MV-4-11 (cell line): Measurements from ENCODE around the gene PTBP2.
A peak's percentile ranks its signal among the peaks of the same experiment; 100 is the strongest.

ENCODE experiments used
- DNase-seq: peaks from one replicate; lab custom pipeline; 2025; lab: John Stamatoyannopoulos, UW

Gene PTBP2, protein sequence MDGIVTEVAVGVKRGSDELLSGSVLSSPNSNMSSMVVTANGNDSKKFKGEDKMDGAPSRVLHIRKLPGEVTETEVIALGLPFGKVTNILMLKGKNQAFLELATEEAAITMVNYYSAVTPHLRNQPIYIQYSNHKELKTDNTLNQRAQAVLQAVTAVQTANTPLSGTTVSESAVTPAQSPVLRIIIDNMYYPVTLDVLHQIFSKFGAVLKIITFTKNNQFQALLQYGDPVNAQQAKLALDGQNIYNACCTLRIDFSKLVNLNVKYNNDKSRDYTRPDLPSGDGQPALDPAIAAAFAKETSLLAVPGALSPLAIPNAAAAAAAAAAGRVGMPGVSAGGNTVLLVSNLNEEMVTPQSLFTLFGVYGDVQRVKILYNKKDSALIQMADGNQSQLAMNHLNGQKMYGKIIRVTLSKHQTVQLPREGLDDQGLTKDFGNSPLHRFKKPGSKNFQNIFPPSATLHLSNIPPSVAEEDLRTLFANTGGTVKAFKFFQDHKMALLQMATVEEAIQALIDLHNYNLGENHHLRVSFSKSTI

DNA sequence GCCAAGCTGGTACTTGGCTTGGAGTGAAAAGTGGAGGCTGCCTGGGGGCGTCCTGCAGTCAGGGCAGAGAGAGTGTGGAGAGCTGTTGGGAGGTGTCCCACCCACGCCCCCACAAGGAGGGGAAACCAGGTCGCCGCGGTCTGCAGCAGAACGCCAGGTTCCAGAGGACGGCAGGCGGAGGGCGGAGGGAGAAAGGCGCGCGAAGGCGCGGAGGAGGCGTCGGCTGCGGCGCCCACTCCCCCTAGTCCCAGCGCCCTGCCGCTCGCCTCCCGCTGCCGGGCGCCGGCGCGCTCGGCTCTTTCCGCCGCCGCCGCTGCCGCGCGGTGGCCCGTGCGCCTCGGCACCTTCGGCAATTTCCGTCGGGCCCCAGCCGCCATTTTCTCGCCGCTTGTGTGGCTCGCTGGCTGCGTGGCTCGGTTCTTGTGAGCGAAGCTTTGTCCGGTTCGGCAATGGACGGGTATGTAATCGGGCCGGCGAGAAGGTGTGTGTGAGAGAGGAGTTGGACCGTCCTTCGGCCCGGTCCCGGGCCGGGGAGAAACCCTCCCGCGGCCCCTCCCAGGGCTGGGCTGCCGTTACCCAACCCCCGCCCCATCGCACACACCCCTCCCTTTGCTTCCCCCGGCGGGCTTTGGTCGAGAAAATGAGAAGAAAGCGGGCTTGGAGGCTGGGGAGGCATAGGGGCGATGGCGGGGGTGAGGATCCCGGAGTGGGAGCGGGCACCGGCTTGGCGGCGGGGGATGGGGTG is at the start of gene PTBP2:
Gene PTBP2 (plus strand): TSS at position 369 of the 745 bp plus-strand sequence. CDS start 81 bp downstream, at position 450.
- DNase-seq = peak; percentile 60

DNA sequence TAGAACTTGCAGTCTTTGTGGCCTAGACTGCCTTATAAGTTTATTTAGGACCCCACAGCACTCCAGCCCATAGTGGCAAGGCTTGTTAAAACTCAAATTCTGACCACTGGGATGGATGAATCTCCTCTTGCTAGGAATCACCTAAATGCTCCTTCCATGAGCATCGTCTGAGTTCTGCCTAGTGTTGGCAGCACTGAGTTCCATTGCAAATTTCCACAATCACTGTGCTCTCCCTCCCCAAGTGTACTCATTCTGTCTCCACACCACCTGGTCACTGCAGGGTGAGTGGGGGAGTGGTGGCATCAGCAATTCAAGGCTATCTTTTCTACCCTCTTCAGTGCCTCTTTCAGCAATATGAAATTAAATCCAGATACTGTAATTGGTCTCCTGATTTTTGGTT is 46.7 kb upstream of the PTBP2 start:
- DNase-seq = no peak

DNA sequence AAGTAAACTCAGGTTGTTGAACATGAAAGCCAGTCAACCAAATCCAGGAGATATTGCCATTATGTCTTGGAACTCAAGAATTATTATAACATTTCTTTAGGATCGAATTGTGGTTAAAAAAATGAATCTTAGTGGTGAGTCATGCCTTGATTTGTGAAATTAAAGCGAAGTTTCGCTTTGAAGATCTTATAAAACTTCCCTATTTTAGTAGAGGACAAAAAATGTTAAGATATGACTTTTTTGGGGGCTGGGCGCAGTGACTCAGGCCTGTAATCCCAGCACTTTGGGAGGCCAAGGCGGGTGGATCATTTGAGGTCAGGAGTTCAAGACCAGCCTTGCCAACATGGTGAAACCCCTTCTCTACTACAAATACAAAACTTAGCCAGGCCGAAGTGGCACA is 39.5 kb upstream of the PTBP2 start:
- peak; percentile 94 for DNase-seq

DNA sequence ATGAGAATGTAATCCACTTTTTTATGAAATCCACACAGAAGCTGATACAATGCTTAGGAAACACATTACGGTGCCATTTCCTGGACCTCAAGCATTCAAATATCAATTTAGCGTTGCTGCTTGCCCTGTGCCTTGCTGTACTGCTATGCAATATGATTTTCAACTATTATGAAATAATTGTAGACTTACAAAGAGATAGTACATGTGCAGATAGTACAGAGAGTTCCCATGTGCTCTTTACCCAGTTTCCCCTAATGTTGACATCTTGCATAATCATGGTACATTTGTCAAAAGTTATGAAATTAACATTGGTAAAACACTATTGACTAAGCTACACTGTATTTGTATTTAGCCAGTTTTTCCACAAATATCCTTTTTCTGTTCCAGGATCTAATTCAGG is 37.7 kb upstream of the PTBP2 start:
- peak; percentile 59 for DNase-seq

DNA sequence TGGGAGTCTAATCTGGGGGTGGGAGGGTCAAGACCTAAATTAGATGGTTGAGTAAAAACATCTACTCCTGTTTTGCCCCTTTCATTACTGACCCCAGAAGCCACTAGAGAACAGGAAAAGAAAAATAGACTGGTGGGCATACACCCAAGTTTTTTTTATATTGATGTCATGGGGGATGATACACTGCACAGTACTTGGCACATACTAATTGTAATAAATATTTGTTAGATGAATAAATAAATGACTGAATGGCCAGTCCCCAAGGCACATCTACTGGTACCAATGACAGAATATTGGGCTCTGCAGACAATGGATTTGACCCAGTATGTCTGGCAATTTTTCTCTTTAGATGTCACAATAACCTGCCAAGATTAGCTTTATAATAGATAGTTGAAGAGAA is 36.8 kb upstream of the PTBP2 start:
- DNase-seq = no peak

DNA sequence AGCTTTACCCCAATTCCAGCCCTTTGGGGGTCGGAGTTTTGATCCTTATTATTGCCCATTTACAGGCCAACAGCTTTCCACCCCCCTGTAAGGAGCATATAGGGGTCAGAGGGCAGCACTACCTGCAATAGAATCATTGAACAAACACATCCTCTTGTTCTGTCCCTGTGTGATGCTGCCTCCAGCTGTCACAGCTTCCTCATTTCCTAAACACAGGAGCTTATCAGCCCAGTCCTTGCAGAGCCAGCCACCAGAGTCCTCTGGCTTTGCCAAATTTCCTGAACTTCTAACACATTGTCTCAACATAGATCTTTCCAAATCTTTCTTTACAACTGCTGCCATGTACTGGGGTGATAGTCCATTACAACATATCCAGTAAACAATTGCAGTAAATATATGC is 32.8 kb upstream of the PTBP2 start:
- peak; percentile 57 for DNase-seq

DNA sequence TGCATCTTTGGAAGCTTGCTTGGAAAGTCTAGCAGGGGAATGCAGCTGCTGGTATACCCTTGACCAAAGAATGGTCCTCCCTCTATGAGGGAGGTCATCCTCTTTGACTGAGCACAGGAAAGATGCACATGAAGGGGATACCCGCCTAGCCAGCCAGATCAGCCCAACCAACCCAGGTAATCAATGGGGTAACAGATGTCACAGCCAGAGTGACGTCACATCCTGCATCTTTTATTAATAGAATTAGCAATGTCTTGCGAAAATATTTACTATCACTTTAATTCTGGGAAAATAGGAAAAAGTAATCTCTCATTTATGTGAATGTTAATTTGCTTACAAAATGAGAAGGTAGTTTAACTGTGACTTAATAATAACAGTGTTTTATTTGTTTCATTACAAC is 25.6 kb upstream of the PTBP2 start:
- no peak for DNase-seq

DNA sequence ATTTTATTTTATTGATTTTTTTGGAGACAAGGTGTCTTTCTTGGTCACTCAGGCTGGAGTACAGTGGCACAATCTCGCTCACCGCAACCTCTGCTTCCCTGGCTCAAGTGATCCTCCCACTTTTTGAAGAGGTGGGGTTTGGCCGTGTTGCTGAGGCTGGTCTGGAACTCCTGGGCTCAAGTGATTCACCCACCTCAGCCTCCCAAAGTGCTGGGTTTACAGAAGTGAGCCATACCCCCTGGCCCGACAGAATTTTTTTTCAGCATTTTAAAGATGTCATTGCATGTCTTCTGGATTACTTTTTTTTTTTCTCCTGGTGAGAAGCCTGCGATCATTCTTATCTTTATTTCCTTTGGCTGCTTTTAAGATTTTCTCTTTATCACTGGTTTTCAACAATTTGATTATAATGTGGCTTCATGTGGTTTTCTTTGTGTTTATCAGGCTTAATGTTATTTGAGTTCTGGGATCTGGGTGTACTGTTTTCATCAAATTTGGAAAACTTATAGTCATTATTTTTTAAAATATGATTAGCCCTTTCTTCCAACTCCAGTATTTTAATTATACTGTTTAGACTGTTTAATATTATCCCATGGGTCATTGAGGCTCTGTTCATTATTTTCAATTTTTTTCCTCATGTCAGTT is 23.1 kb upstream of the PTBP2 start:
- DNase-seq = no peak

DNA sequence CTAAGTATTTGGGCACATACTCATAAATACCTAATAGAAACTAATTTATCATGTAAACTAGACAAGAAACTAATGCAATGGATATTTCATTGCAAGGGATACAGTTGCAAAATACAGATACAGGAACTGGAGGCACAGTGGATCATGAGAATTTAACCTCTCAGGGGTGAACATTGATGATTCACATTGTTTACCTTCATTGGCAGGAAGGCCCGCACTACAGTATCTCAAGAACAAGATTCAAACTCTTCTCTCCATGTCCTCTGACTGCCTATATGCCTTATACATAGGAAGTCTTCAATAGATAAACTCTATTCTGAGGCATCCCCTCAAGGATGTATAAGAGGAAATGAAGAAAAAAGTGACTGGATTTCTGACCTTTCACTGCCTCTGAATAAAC is 18.4 kb upstream of the PTBP2 start:
- no peak for DNase-seq

DNA sequence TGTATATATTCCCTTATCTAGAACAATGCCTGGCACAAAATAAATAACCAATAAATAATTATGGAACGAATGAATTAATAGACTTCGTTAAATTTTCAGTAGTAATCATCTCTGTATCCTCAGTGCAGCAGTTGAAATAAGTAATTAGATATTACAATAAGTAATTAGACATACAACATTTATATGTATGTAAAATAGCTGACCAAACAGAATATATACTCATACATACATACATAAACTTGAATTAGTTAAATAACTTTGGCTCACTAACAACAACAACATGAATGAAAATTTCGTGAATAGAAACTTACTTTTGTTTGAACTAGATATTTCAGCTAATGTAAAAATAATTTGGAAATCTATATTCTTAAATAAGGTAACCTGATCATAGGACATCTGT is 14.6 kb upstream of the PTBP2 start:
- DNase-seq = no peak

DNA sequence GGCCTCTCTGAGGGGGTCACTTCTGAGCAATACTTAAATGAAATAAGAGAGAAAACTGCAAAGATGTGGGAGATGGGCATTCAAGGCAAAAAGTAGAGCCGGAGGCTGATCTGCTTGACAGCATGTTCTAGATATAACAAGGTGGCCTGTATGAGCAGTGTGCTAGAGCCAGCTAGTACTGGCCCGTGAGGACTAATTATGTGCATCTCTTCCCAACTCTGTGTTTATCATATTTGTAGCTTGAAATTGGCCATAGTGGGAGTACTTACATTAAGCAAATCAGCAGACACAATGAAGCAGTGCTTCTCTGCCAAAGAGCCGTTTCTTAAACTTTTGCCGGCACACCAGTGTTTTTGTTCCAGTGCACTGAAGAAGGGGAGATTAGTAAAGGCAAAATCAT is 13.1 kb upstream of the PTBP2 start:
- DNase-seq = no peak

DNA sequence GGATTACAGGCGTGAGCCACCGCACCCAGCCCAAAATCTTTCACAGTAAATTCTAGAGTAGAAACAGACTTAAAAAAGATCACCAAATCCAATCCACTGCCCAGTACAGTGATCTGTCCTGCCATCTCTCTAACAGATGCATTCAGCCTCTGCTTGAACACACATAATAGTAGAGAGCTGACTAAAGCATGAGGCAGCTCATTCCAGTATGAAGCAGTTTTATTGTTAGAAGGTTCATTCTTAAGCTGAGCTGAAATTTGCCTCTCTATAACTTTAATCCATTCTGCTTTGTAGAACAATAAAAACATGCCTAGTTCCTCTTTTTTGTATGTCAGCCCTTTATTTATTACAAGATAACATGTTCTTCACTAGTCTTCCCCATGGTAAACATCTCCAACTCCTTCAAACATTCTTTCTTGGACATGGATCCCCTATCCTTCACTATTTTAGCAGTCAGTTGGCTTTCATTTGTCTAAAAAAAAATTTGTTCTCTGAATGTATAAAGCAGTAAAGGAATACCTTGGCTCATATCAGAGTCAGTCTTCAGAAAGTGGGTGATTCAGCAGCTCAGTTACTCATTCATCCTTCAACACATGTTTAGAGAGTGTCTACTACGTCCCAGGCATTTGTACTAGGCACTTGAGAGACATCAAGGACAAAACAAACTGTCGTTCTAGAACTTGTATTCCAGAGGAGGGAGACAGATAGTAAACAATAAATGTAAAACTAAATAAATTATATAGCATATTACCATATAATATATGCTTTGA is 10.7 kb upstream of the PTBP2 start:
- peak; percentile 23 for DNase-seq

DNA sequence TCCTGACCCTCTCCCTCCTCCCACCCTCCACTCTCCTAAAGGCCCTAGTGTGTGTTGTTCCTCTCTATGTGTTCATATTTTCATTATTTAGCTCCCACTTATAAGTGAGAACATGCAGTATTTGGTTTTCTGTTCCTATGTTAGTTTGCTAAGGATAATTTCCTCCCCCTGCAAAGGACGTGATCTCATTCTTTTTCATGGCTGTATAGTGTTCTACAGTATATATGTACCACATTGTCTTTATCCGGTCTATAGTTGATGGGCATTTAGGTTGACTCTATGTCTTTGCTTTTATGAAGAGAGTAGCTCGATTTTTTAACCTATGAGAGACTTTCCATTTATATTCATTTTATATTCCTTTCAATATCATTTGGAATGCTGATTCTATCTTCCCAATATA is 7.9 kb upstream of the PTBP2 start:
- DNase-seq = no peak

DNA sequence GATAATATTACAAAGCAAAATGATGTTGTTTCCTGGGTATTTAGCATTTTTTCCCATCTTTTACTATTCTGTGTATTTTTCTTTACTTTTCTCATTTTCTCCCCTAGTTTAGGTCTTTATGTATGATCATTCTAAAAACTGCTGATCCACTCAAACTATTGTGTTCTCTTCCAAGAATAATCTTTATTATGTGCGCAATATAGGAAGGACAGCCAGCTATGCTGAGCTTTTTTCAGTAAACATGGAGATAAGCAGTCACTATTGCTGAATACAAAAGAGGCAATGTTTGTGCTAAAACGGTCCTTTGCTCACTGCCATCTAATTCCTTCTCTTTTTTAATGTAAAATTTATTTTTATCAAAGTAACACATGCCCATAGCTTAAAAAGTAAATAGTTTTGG is 6.7 kb upstream of the PTBP2 start:
- no peak for DNase-seq

DNA sequence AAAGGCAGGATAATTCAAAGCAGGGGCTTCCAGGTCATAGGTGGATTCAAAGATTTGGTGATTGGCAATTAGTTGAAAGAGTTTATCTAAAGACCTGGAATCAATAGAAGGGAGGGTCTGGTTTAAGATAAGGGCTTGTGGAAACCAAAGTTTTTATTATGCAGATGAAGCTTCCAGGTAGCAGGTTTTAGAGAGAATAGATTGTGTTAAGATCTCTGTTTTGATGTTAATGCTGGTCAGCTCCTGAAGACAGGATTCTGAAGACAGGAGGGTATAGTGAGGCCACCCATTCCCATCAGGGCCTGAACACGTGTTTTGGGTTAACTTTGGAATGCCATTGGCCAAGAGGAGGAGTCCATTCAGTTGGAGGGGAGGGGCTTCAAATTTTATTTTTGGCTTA is 6.1 kb upstream of the PTBP2 start:
- DNase-seq = no peak

DNA sequence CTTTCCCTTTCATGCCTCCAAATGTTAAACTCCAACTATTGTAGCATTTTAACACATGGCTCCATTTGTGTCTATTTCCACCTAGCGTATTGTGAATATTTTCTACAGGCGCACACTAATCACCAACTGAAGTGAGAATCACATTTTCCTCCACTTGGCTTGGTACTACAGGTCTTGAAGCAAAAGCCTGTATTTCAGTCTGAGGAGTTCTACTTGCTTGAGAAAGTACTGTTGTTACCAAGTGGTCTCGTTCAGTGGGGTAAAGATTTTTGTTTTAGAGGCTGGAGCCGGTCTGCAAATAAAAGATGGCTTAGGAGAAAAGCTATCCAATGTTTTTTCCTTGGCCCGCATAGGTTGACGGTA is 550 bp upstream of the PTBP2 start:
- DNase-seq = no peak

DNA sequence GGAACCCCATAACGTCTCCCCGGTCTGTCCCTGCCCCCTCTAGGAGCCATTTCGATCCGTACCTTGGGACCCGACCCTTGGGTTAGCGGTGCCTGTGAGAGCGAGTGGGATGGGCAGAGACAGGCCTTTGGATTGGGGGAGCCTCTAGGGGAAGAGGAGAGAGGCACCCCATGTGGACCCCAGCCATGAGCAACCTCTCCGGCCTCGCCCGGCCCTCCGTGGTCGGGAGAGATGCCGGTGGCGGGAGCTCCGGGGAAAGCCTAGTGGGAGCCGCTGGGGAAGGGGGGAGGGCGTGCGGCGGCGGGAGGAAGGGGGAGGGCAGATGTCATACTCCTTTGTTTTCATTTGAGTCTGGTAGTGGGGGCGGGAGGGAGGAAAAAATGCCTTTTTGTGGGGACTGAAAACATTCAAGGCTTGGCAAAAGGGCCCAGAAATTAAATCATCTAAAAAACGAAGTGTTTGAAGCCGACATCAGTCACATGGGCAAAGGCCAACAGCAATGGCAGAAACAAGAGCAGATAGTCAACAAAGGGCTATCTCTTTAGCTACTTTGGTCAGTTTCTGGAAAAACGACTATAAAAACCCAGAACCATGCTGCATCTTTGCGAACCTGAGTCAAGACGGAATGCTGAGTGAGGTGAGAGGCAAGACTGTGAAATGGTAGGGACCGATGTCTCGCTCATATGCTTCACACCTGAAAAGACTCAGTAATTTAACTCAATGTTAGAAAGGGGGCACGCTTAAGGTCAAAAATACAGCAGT is 758 bp downstream of the PTBP2 start:
- peak; percentile 36 for DNase-seq

DNA sequence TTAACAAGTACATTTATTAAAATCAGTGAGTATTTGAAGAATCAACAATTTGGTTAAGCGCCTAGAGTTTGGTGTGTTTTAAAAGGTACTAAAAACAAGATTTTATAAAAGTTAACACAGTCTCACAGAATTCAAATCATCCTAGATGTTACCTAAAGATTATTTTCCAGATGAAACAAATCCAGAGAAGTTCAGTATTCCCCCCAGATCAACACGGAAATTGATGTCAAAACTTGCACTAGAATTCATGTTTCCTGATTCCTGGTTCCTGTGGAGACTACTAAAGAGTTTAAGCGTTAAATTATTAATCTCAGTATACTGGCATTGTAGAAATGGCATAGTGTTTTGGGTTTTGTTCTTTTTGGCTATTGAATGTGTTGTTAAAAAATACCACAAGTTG is 1.4 kb downstream of the PTBP2 start:
- no peak for DNase-seq

DNA sequence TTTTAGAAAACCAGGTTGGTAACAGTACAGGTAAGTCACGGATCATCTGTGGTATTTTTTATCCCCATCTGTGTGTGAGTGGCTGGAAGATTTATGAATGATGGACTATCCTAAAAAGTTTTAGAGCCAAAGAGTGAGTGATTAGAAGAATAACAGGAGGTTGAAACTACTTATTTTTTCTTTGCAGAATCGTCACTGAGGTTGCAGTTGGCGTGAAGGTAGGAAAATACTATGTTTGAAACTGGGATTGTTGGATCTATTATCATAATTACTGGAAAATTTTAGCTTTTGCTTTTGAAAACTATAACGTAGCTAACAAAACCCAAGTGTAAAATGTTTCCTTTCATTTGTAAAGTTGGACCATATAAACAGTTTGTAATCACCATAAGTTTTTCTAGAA is 1.8 kb downstream of the PTBP2 start:
- DNase-seq = no peak

DNA sequence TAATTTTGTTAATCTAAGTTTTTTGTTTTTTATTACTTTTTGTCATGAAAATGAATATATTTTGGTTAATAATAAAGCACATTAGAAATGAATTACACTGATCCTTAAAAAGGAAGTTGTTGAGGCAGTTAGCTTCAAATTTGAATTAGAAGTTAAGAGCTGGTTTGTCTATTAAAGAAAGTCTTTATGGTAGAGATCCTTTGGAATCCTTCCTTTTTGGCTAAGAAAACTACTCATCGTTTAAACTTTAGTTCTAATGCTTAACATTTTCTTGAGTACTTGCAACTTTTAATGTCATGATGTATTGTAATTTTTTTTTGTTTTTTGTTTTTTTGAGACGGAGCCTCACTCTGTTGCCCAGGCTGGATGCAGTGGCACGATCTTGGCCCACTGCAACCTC is 2.4 kb downstream of the PTBP2 start:
- DNase-seq = no peak

DNA sequence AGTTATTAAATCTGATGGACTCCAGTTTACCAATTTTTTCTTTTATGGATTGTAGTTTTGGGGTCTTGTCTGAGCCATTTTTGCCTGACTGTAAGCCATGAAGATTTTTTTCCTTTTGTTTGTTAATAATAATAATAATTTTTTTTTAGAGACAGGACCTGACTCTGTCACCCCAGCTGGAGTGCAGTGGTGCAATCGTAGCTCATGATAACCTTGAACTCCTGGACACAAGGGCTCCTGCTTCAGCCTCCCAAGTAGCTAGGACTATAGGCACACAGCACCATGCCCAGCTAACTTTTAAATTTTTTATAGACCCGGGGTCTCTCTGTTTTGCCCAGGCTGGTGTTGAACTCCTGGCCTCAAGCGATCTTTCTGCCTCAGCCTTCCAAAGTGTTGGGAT is 6.3 kb downstream of the PTBP2 start:
- DNase-seq = no peak
